ENCODE results near the gene TM4SF4. TPM values are rescaled to one million over a fixed set of nuclear protein-coding genes. Genes with fewer than 3 reads are reported as not detected.

TM4SF4 gene
- total RNA-seq, 1 experiment from 2014 or later: not detected

DNA sequence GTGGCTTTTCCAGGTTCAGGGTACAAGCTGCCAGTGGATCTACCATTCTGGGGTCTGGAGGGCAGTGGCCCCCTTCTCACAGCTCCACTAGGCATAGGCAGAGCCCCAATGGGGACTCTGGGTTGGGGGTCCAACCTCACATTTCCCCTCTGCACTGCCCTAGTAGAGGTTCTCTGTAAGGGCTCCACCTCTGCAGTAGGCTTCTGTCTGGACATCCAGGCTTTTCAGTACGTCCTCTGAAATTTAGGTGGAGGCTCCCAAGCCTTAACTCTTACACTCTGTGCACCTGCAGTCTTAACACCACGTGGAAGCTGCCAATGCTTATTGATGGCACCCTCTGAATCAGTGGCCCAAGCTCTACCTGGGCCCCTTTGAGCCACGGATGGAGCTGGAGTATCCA is 22.5 kb upstream of the TM4SF4 start:
- no TSS peak for BruUV-seq (replicated peaks)
- Histone ChIP-seq H3K9me3 (ENCODE audit: insufficient read depth, low read depth) (peaks cover 28% of the 10 kb centered on the region; the same call in 1 of the 2 replicates), H3K36me3 (ENCODE audit: low read depth) (no peaks in the 10 kb centered on the region; the same call in 1 of the 2 replicates), H3K4me2 (no peak overlapping the region), H3K4me3 (no peak overlapping the region), H3K4me1 (replicated peaks; ENCODE audit: insufficient read depth) (peaks cover 40% of the 10 kb centered on the region), H3K27ac (no peak overlapping the region), H3F3A (ENCODE audit: insufficient read depth, low read depth) (peaks cover 24% of the 10 kb centered on the region; the same call in 1 of the 2 replicates), H3K9me2 (ENCODE audit: insufficient read depth) (no peaks in the 10 kb centered on the region), H3K27me3 (ENCODE audit: insufficient read depth, low read depth) (no peaks in the 10 kb centered on the region), H3K79me2 (ENCODE audit: low read depth) (no peaks in the 10 kb centered on the region), H2AFZ (no peak overlapping the region), H4K20me1 (ENCODE audit: insufficient read depth) (no peaks in the 10 kb centered on the region)
- TF ChIP-seq, protein P1, sequence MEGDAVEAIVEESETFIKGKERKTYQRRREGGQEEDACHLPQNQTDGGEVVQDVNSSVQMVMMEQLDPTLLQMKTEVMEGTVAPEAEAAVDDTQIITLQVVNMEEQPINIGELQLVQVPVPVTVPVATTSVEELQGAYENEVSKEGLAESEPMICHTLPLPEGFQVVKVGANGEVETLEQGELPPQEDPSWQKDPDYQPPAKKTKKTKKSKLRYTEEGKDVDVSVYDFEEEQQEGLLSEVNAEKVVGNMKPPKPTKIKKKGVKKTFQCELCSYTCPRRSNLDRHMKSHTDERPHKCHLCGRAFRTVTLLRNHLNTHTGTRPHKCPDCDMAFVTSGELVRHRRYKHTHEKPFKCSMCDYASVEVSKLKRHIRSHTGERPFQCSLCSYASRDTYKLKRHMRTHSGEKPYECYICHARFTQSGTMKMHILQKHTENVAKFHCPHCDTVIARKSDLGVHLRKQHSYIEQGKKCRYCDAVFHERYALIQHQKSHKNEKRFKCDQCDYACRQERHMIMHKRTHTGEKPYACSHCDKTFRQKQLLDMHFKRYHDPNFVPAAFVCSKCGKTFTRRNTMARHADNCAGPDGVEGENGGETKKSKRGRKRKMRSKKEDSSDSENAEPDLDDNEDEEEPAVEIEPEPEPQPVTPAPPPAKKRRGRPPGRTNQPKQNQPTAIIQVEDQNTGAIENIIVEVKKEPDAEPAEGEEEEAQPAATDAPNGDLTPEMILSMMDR (conservative IDR thresholded peaks at IDR 0.05): no peak
- TF ChIP-seq EZH2 (IDR thresholded peaks at IDR 0.05; ENCODE audit: low read depth): no peak
- intact Hi-C loops (cut with micrococcal nuclease; ENCODE audit: unreplicated experiment): no loop called here
- DNase-seq: no peak
- CTCF ChIA-PET: no interaction called here
- POLR2A ChIA-PET (ENCODE audit: unreplicated experiment): no interaction called here

DNA sequence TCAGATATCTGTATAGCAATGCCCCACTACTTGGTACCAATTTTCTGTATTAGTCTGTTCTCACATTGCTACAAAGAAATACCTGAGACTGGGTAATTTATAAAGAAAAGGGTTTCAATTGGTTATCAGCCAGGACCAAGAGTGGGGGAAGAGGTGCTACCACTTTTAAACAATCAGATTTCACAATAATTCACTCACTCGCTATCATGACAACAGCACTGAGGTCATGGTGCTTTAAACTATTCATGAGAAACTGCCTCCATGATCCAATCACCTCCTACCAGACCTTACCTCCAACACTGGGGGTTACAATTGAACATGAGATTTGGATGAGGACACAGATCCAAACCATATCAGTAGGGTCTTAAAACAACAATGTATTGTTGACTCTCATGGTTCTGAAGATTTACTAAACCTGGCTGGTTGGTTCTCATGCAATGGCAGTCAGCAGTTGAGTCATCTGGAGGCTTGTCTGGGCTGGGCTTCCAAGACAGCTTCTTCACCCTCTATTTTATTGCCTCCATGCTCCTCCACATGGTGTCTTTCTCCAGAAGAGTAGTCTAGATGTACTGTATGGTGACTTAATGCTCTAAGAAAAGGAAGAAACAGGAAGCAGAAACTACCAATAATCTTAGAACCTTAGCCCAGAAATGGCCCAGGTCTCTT is 21.2 kb upstream of the TM4SF4 start:
- no peaks in the 10 kb centered on the region for H3K27me3 ChIP-seq (ENCODE audit: insufficient read depth, low read depth)
- H3K4me3 ChIP-seq: no peak overlapping the region
- H3K4me2 ChIP-seq: no peak overlapping the region
- no TSS peak for BruUV-seq (replicated peaks)
- H3K79me2 ChIP-seq (ENCODE audit: low read depth): no peaks in the 10 kb centered on the region
- peaks cover 28% of the 10 kb centered on the region; the same call in 1 of the 2 replicates for H3K9me3 ChIP-seq (ENCODE audit: insufficient read depth, low read depth)
- H3K4me1 ChIP-seq (replicated peaks; ENCODE audit: insufficient read depth): peaks cover 29% of the 10 kb centered on the region
- TF ChIP-seq, protein P1 (conservative IDR thresholded peaks at IDR 0.05): no peak
- TF ChIP-seq EZH2 (IDR thresholded peaks at IDR 0.05; ENCODE audit: low read depth): no peak
- H2AFZ ChIP-seq: no peak overlapping the region
- no peak overlapping the region for H3K27ac ChIP-seq
- H3F3A ChIP-seq (ENCODE audit: insufficient read depth, low read depth): peaks cover 12% of the 10 kb centered on the region; the same call in 1 of the 2 replicates
- ChIA-PET CTCF (no interaction called here), POLR2A (ENCODE audit: unreplicated experiment) (no interaction called here)
- intact Hi-C loops (cut with micrococcal nuclease; ENCODE audit: unreplicated experiment): no loop called here
- no peaks in the 10 kb centered on the region for H3K9me2 ChIP-seq (ENCODE audit: insufficient read depth)
- no peaks in the 10 kb centered on the region; the same call in 1 of the 2 replicates for H3K36me3 ChIP-seq (ENCODE audit: low read depth)
- H4K20me1 ChIP-seq (ENCODE audit: insufficient read depth): no peaks in the 10 kb centered on the region
- no peak for DNase-seq

DNA sequence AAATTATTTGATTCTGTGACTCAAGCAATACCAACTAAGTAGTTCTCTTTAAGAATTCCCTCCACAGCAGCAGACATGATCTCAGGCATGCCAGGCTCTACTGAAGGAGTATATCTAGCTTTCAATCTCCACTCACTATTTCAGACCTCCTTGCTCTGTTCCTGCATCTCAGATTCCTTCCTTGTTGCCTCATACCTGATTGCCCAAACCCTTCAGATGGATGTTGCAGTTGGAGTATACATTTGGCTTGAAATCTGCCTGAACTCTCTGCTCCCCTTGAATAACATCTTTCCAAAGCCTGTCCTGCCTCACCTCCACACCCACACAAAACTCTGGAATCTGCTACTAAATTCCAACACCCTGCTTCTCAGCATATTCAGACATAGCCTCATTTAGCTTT is 19.8 kb upstream of the TM4SF4 start:
- H3K4me2 ChIP-seq: no peak overlapping the region
- CTCF ChIA-PET: interaction anchor here (0.5 kb wide), 1 partner anchor 499 kb away, joined by 7 read pairs; no protein-coding TSS in a partner anchor

More for the DNA sequence above, 19.8 kb upstream of the TM4SF4 start:
- BruUV-seq (replicated peaks): no TSS peak
- TF ChIP-seq EZH2 (IDR thresholded peaks at IDR 0.05; ENCODE audit: low read depth): no peak
- TF ChIP-seq, protein P1 (conservative IDR thresholded peaks at IDR 0.05): no peak
- peaks cover 28% of the 10 kb centered on the region; the same call in 1 of the 2 replicates for H3K9me3 ChIP-seq (ENCODE audit: insufficient read depth, low read depth)
- H2AFZ ChIP-seq: no peak overlapping the region
- H3K27ac ChIP-seq: no peak overlapping the region
- intact Hi-C loops (cut with micrococcal nuclease; ENCODE audit: unreplicated experiment): no loop called here
- POLR2A ChIA-PET (ENCODE audit: unreplicated experiment): interaction anchor here (0.6 kb wide), 1 partner anchor 724 kb away, joined by 3 read pairs; no protein-coding TSS in a partner anchor
- H3F3A ChIP-seq (ENCODE audit: insufficient read depth, low read depth): no peaks in the 10 kb centered on the region
- H3K27me3 ChIP-seq (ENCODE audit: insufficient read depth, low read depth): no peaks in the 10 kb centered on the region
- H3K36me3 ChIP-seq (ENCODE audit: low read depth): no peaks in the 10 kb centered on the region; the same call in 1 of the 2 replicates
- 0 out of 2 replicates have a peak, but pooled peaks cover 14% of the 10 kb centered on the region for H3K4me1 ChIP-seq (replicated peaks; ENCODE audit: insufficient read depth)
- H3K9me2 ChIP-seq (ENCODE audit: insufficient read depth): no peaks in the 10 kb centered on the region
- peak in 1 of 2 experiments; percentile 46 for DNase-seq
- no peak overlapping the region for H3K4me3 ChIP-seq
- H3K79me2 ChIP-seq (ENCODE audit: low read depth): no peaks in the 10 kb centered on the region
- H4K20me1 ChIP-seq (ENCODE audit: insufficient read depth): no peaks in the 10 kb centered on the region

Data from PC-9 (cell line).